SK-N-SH (cell line): ENCODE data around the gene PAWR.

Experiments used
- CHD2 ChIP-seq: fragments of 150-350 bp; IDR thresholded peaks from 2 replicates; pipeline ENCODE4 v1.6.1; 2018; ENCODE audit warnings: low read length; ENCODE audit not compliant: partially characterized antibody
- ELF1 ChIP-seq: IDR thresholded peaks from 2 replicates; pipeline ENCODE4 v1.4.0; 2012
- EP300 ChIP-seq, 2 experiments: IDR thresholded peaks; 2 replicates each; pipeline versions ENCODE4 v1.4.0 to v1.6.1; 2012; ENCODE audit warnings: borderline replicate concordance in 1 of 2, low read depth in 1 of 2, low read length in 1 of 2
- FOSL2 ChIP-seq: IDR thresholded peaks from 2 replicates; pipeline ENCODE4 v1.4.0; 2012; ENCODE audit warnings: low read depth, mild to moderate bottlenecking, moderate library complexity, borderline replicate concordance
- GABPA ChIP-seq: IDR thresholded peaks from 2 replicates; pipeline ENCODE4 v1.4.0; 2012; ENCODE audit warnings: low read depth, mild to moderate bottlenecking
- GATA2 ChIP-seq: sonication (generic); formaldehyde crosslinking; IDR thresholded peaks from 2 replicates; pipeline ENCODE4 v1.5.0; 2020; ENCODE audit warnings: mild to moderate bottlenecking, missing genetic modification reagents
- POLR2AphosphoS5 ChIP-seq: IDR thresholded peaks from 2 replicates; pipeline ENCODE4 v1.6.1; 2012; ENCODE audit warnings: low read depth, low read length
- RAD21 ChIP-seq: IDR thresholded peaks from 2 replicates; pipeline ENCODE4 v1.6.1; 2012; ENCODE audit warnings: mild to moderate bottlenecking, low read length
- RCOR1 ChIP-seq: fragments of 150-350 bp; IDR thresholded peaks from 2 replicates; pipeline ENCODE4 v1.6.1; 2017; ENCODE audit warnings: antibody characterized with exemption, low read length
- RFX5 ChIP-seq: IDR thresholded peaks from 2 replicates; pipeline ENCODE4 v1.6.1; 2012; ENCODE audit warnings: mild to moderate bottlenecking, improper control_type of control experiment, low read length
- SIN3A ChIP-seq: IDR thresholded peaks from 2 replicates; pipeline ENCODE4 v1.6.1; 2012; ENCODE audit warnings: low read depth, mild to moderate bottlenecking, low read length, moderate library complexity, borderline replicate concordance
- TAF1 ChIP-seq: IDR thresholded peaks from 2 replicates; pipeline ENCODE4 v1.6.1; 2012; ENCODE audit warnings: low read depth, mild to moderate bottlenecking, low read length, moderate library complexity, borderline replicate concordance
- ZBTB33 ChIP-seq: IDR thresholded peaks from 2 replicates; pipeline ENCODE4 v1.4.0; 2012; ENCODE audit warnings: low read depth, borderline replicate concordance
- TF ChIP-seq, protein P1 (sequence below): fragments of 200-600 bp; sonication (generic); IDR thresholded peaks from 2 replicates; pipeline ENCODE4 v1.6.1; 2017; ENCODE audit warnings: antibody characterized with exemption, mild to moderate bottlenecking, moderate library complexity

GRCh38 chr12:79732638-79733037 lies 41.9 kb upstream of the PAWR start:
- TF ChIP-seq RCOR1 (no peak), RAD21 (no peak), ELF1 (no peak), GATA2 (no peak), GABPA (no peak), TAF1 (no peak), CHD2 (no peak), FOSL2 (no peak), SIN3A (no peak), RFX5 (no peak), EP300 (IDR thresholded peaks at IDR 0.05; ENCODE audit: borderline replicate concordance in 1 of 2, low read depth in 1 of 2, low read length in 1 of 2) (no peak), ZBTB33 (no peak), POLR2AphosphoS5 (no peak)
- TF ChIP-seq, protein P1, sequence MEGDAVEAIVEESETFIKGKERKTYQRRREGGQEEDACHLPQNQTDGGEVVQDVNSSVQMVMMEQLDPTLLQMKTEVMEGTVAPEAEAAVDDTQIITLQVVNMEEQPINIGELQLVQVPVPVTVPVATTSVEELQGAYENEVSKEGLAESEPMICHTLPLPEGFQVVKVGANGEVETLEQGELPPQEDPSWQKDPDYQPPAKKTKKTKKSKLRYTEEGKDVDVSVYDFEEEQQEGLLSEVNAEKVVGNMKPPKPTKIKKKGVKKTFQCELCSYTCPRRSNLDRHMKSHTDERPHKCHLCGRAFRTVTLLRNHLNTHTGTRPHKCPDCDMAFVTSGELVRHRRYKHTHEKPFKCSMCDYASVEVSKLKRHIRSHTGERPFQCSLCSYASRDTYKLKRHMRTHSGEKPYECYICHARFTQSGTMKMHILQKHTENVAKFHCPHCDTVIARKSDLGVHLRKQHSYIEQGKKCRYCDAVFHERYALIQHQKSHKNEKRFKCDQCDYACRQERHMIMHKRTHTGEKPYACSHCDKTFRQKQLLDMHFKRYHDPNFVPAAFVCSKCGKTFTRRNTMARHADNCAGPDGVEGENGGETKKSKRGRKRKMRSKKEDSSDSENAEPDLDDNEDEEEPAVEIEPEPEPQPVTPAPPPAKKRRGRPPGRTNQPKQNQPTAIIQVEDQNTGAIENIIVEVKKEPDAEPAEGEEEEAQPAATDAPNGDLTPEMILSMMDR = no peak
